WTC11 (cell line): ENCODE results near the gene IL36B. TPM values are rescaled to one million over a fixed set of nuclear protein-coding genes. Genes with fewer than 3 reads are reported as not detected.

Experiments used
- ATAC-seq: fragments of 200-7000 bp; cut with Tn5 transposase; 2 replicates; pipeline ENCODE4 v1.10.0; 2021; ENCODE audit warnings: mild to moderate bottlenecking, moderate library complexity
- CTCF ChIA-PET: fragments of 300-600 bp; sonication (Branson Sonifier 250); formaldehyde crosslinking; loops from one replicate; lab custom pipeline; 2021; ENCODE audit warnings: antibody characterized with exemption; lab: Charles Lee
- POLR2A ChIA-PET: fragments of 350-600 bp; sonication (Branson Sonifier 250); formaldehyde crosslinking; loops from one replicate; lab custom pipeline; 2021; ENCODE audit warnings: antibody characterized with exemption; lab: Charles Lee
- DNase-seq: peaks from one replicate; pipeline ENCODE4 v3.0.0; 2021; ENCODE audit warnings: low spot score
- H3K27ac Mint-ChIP-seq: 2 replicates; pipeline ENCODE4 v1.8.0; 2021; ENCODE audit warnings: mixed read lengths
- H3K27me3 Mint-ChIP-seq: 2 replicates; pipeline ENCODE4 v1.8.0; 2021; ENCODE audit warnings: low read depth, mild to moderate bottlenecking, moderate library complexity, mixed read lengths
- H3K36me3 Mint-ChIP-seq: 2 replicates; pipeline ENCODE4 v1.8.0; 2021; ENCODE audit warnings: mixed read lengths
- H3K4me1 Mint-ChIP-seq: 2 replicates; pipeline ENCODE4 v1.8.0; 2022; ENCODE audit warnings: mixed read lengths
- H3K4me3 Mint-ChIP-seq: 2 replicates; pipeline ENCODE4 v1.8.0; 2021; ENCODE audit warnings: mild to moderate bottlenecking, moderate library complexity, mixed read lengths
- H3K9me3 Mint-ChIP-seq: 2 replicates; pipeline ENCODE4 v1.8.0; 2021; ENCODE audit warnings: mixed read lengths
- EMX1 ChIP-seq: fragments of 250-450 bp; sonication (Bioruptor Pico); IDR thresholded peaks from 2 replicates; pipeline ENCODE4 v1.8.0; 2021; ENCODE audit warnings: mild to moderate bottlenecking
- ETV6 ChIP-seq: sonication (generic); formaldehyde crosslinking; IDR thresholded peaks from 2 replicates; pipeline ENCODE4 v1.8.1; 2022; ENCODE audit warnings: mild to moderate bottlenecking, missing genetic modification reagents
- FOXJ3 ChIP-seq: sonication (generic); formaldehyde crosslinking; IDR thresholded peaks from 2 replicates; pipeline ENCODE4 v1.9.0; 2021; ENCODE audit warnings: missing genetic modification reagents, mild to moderate bottlenecking, borderline replicate concordance
- KAT7 ChIP-seq: sonication (generic); formaldehyde crosslinking; IDR thresholded peaks from 2 replicates; pipeline ENCODE4 v1.8.1; 2023; ENCODE audit warnings: missing genetic modification reagents, mild to moderate bottlenecking, borderline replicate concordance
- MXD4 ChIP-seq: fragments of 250-450 bp; sonication (Bioruptor Pico); IDR thresholded peaks from 2 replicates; pipeline ENCODE4 v1.8.0; 2021; ENCODE audit warnings: mild to moderate bottlenecking, moderate library complexity, borderline replicate concordance
- NFE2L1 ChIP-seq: sonication (generic); formaldehyde crosslinking; IDR thresholded peaks from 2 replicates; pipeline ENCODE4 v1.8.1; 2023; ENCODE audit warnings: missing genetic modification reagents
- NFYB ChIP-seq: sonication (generic); formaldehyde crosslinking; conservative IDR thresholded peaks from 2 replicates; pipeline ENCODE4 v1.8.0; 2022; ENCODE audit warnings: low read depth, missing genetic modification reagents
- RELA ChIP-seq: sonication (generic); formaldehyde crosslinking; IDR thresholded peaks from 2 replicates; pipeline ENCODE4 v1.8.1; 2022; ENCODE audit warnings: missing genetic modification reagents, mild to moderate bottlenecking, borderline replicate concordance
- SMAD3 ChIP-seq: sonication (generic); formaldehyde crosslinking; IDR thresholded peaks from 2 replicates; pipeline ENCODE4 v1.8.0; 2022; ENCODE audit warnings: missing genetic modification reagents, mild to moderate bottlenecking, borderline replicate concordance
- SMAD4 ChIP-seq: sonication (generic); formaldehyde crosslinking; IDR thresholded peaks from 2 replicates; pipeline ENCODE4 v1.8.0; 2022; ENCODE audit warnings: mild to moderate bottlenecking, missing genetic modification reagents
- TCF7 ChIP-seq: sonication (generic); formaldehyde crosslinking; IDR thresholded peaks from 2 replicates; pipeline ENCODE4 v1.8.0; 2022; ENCODE audit warnings: mild to moderate bottlenecking, low read depth, missing genetic modification reagents, moderate library complexity
- ZNF317 ChIP-seq: sonication (generic); formaldehyde crosslinking; IDR thresholded peaks from 2 replicates; pipeline ENCODE4 v1.8.1; 2023; ENCODE audit warnings: low read depth, mild to moderate bottlenecking, moderate library complexity, missing genetic modification reagents, borderline replicate concordance
- ZNF423 ChIP-seq: fragments of 250-450 bp; sonication (Bioruptor Pico); IDR thresholded peaks from 2 replicates; pipeline ENCODE4 v2.1.2; 2022; ENCODE audit warnings: mild to moderate bottlenecking, moderate library complexity
- total RNA-seq: library from RNA; stranded (reverse); gene quantifications from 3 replicates; pipeline ENCODE4 v1.2.3, GENCODE V29; 2021
- TF ChIP-seq, protein P1 (sequence below): fragments of 250-450 bp; sonication (Bioruptor Pico); IDR thresholded peaks from 2 replicates; pipeline ENCODE4 v1.9.0; 2021; ENCODE audit warnings: mild to moderate bottlenecking
- TF ChIP-seq, protein P2 (sequence below): fragments of 250-450 bp; sonication (Bioruptor Pico); IDR thresholded peaks from 2 replicates; pipeline ENCODE4 v1.9.0; 2021; ENCODE audit warnings: mild to moderate bottlenecking
- TF ChIP-seq, protein P3 (sequence below): sonication (generic); formaldehyde crosslinking; IDR thresholded peaks from 2 replicates; pipeline ENCODE4 v1.8.1; 2023; ENCODE audit warnings: mild to moderate bottlenecking, missing genetic modification reagents, borderline replicate concordance
- TF ChIP-seq, protein P4 (sequence below): fragments of 250-450 bp; sonication (Bioruptor Pico); conservative IDR thresholded peaks from 2 replicates; pipeline ENCODE4 v1.9.0; 2021; ENCODE audit warnings: mild to moderate bottlenecking
- TF ChIP-seq, protein P5 (sequence below): sonication (generic); formaldehyde crosslinking; IDR thresholded peaks from 2 replicates; pipeline ENCODE4 v1.8.0; 2022; ENCODE audit warnings: mild to moderate bottlenecking, missing genetic modification reagents
- TF ChIP-seq, protein P6 (sequence below): fragments of 250-450 bp; sonication (Bioruptor Pico); IDR thresholded peaks from 2 replicates; pipeline ENCODE4 v1.9.0; 2021; ENCODE audit warnings: moderate library complexity, mild to moderate bottlenecking, inconsistent platforms, borderline replicate concordance

IL36B gene
- total RNA-seq, 1 experiment from 2014 or later, result not detected

DNA sequence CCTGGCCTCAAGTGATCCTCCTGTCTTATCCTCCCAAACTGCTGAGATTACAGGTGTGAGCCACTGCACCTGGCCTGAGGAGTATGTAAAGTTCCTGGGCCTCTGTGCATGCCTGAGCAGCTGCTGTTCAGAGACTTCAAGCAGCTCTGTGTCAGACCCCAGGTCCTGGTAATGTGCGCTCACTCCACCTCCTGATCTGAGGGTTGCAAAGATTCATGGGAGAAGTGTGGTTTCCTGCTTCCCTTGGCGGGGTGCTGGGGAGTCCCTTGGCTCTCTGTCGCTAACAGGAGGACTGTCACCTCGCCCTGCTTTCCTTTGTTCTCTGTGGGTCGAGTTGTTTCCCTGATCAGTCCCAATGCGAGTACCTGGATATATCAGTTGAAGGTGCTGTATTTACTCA is 56.0 kb downstream of the IL36B start:
- Mint-ChIP-seq H3K4me3 (no peak overlapping the region), H3K9me3 (peaks cover 57% of the 10 kb centered on the region), H3K36me3 (peaks cover 18% of the 10 kb centered on the region), H3K4me1 (no peaks in the 10 kb centered on the region), H3K27ac (no peak overlapping the region), H3K27me3 (peaks cover 42% of the 10 kb centered on the region)
- TF ChIP-seq RELA (no peak), ZNF317 (no peak), SMAD3 (CRISPR knock-in tag) (no peak), TCF7 (no peak), FOXJ3 (CRISPR knock-in tag) (no peak), SMAD4 (no peak), ZNF423 (CRISPR knock-in tag) (no peak), NFE2L1 (CRISPR knock-in tag) (no peak)
- TF ChIP-seq, protein P1, sequence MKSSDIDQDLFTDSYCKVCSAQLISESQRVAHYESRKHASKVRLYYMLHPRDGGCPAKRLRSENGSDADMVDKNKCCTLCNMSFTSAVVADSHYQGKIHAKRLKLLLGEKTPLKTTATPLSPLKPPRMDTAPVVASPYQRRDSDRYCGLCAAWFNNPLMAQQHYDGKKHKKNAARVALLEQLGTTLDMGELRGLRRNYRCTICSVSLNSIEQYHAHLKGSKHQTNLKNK, result no peak
- TF ChIP-seq, protein P2, sequence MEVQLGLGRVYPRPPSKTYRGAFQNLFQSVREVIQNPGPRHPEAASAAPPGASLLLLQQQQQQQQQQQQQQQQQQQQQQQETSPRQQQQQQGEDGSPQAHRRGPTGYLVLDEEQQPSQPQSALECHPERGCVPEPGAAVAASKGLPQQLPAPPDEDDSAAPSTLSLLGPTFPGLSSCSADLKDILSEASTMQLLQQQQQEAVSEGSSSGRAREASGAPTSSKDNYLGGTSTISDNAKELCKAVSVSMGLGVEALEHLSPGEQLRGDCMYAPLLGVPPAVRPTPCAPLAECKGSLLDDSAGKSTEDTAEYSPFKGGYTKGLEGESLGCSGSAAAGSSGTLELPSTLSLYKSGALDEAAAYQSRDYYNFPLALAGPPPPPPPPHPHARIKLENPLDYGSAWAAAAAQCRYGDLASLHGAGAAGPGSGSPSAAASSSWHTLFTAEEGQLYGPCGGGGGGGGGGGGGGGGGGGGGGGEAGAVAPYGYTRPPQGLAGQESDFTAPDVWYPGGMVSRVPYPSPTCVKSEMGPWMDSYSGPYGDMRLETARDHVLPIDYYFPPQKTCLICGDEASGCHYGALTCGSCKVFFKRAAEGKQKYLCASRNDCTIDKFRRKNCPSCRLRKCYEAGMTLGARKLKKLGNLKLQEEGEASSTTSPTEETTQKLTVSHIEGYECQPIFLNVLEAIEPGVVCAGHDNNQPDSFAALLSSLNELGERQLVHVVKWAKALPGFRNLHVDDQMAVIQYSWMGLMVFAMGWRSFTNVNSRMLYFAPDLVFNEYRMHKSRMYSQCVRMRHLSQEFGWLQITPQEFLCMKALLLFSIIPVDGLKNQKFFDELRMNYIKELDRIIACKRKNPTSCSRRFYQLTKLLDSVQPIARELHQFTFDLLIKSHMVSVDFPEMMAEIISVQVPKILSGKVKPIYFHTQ, result no peak
- TF ChIP-seq, protein P3, sequence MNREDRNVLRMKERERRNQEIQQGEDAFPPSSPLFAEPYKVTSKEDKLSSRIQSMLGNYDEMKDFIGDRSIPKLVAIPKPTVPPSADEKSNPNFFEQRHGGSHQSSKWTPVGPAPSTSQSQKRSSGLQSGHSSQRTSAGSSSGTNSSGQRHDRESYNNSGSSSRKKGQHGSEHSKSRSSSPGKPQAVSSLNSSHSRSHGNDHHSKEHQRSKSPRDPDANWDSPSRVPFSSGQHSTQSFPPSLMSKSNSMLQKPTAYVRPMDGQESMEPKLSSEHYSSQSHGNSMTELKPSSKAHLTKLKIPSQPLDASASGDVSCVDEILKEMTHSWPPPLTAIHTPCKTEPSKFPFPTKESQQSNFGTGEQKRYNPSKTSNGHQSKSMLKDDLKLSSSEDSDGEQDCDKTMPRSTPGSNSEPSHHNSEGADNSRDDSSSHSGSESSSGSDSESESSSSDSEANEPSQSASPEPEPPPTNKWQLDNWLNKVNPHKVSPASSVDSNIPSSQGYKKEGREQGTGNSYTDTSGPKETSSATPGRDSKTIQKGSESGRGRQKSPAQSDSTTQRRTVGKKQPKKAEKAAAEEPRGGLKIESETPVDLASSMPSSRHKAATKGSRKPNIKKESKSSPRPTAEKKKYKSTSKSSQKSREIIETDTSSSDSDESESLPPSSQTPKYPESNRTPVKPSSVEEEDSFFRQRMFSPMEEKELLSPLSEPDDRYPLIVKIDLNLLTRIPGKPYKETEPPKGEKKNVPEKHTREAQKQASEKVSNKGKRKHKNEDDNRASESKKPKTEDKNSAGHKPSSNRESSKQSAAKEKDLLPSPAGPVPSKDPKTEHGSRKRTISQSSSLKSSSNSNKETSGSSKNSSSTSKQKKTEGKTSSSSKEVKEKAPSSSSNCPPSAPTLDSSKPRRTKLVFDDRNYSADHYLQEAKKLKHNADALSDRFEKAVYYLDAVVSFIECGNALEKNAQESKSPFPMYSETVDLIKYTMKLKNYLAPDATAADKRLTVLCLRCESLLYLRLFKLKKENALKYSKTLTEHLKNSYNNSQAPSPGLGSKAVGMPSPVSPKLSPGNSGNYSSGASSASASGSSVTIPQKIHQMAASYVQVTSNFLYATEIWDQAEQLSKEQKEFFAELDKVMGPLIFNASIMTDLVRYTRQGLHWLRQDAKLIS, result no peak
- POLR2A ChIA-PET, result no interaction called here
- CTCF ChIA-PET, result no interaction called here
- DNase-seq, result no peak
- ATAC-seq, result no peak; the same call in 1 of the 2 replicates

DNA sequence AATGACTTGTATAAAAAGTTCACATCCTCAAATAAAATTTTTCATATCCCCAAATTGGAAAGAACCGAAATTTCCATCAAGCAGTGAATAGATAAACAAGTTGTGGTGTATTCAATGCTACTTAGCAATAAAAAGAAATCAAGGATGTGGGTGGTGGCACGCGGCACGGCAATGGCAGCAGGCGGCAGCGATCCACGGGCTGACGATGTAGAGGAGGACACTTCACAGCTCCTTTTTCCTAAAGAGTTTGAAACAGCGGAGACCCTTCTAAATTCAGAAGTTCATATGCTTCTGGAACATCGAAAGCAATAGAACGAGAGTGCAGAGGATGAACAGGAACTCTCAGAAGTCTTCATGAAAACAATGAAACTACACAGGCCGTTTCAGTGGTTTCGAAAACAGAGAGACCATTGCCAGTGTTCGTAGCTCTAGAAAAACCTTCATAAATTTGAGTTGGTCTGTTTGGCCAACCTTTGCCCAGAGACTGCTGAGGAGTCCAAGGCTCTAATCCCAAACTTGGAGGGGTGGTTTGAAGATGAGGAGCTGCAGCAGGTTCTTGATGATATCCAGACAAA is 57.2 kb downstream of the IL36B start:
- H3K27ac Mint-ChIP-seq, result no peak overlapping the region
- H3K27me3 Mint-ChIP-seq, result peaks cover 33% of the 10 kb centered on the region
- no peak for DNase-seq
- CTCF ChIA-PET, result no interaction called here
- no peaks in the 10 kb centered on the region for H3K4me1 Mint-ChIP-seq
- peaks cover 9% of the 10 kb centered on the region; the same call in 1 of the 2 replicates for H3K36me3 Mint-ChIP-seq
- peaks cover 57% of the 10 kb centered on the region for H3K9me3 Mint-ChIP-seq
- H3K4me3 Mint-ChIP-seq, result no peak overlapping the region
- POLR2A ChIA-PET, result no interaction called here
- no peak for ATAC-seq
- TF ChIP-seq, protein P4, sequence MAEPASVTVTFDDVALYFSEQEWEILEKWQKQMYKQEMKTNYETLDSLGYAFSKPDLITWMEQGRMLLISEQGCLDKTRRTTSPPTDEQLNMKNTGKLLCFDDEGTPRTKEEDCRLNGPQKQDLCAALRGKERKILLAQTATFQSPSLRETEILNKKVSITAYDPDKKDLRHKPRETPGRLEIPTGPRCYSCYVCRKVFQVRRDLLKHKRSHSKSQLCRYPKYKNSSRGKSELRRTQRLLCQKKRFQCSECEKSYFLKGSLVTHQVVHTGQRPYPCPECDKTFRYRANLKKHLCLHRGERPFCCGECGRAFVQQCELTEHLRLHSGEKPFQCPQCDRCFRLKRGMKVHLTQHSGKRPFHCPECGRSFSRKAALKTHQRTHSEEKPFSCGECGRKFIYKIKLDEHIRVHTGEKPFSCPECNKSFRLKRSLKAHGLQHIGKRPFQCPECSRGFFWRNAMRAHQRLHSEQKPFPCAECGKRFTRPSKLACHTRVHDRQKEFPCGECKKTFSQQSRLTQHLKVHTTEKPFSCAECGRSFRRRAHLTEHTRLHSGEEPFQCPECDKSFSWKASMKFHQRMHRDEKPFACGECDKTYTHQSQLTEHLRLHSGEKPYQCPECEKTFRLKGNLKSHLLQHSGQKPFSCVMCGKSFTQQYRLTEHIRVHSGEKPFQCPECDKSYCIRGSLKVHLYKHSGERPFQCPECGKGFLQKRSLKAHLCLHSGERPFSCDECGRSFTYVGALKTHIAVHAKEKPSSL (CRISPR knock-in tag), result no peak
- no peak for TF ChIP-seq ETV6
- no peak for TF ChIP-seq FOXJ3 (CRISPR knock-in tag)

DNA sequence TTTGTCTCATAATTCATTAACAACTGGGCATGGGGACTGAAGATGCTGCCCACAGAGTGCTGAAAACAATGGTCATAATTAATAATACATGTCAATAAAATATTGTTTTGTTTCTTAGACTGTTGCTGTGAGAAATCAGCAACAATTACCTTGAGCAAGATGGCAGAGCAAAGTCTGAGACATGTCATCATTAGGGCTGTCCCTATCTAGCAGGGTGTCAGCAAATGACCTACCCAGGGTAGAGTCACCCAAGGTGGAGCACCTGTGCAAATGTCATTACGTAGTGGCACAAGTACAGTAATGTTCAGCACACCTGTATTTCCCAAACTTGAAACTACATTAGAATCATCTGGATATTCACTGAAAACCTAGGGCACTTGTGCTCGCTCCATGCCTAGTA is 58.0 kb downstream of the IL36B start:
- CTCF ChIA-PET, result no interaction called here
- no peak for TF ChIP-seq NFYB (CRISPR knock-in tag)
- no peak for TF ChIP-seq KAT7 (CRISPR knock-in tag)
- TF ChIP-seq, protein P5, sequence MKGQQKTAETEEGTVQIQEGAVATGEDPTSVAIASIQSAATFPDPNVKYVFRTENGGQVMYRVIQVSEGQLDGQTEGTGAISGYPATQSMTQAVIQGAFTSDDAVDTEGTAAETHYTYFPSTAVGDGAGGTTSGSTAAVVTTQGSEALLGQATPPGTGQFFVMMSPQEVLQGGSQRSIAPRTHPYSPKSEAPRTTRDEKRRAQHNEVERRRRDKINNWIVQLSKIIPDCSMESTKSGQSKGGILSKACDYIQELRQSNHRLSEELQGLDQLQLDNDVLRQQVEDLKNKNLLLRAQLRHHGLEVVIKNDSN (CRISPR knock-in tag), result no peak
- no peak for TF ChIP-seq MXD4
- TF ChIP-seq EMX1 (CRISPR knock-in tag), result no peak
- TF ChIP-seq, protein P6, sequence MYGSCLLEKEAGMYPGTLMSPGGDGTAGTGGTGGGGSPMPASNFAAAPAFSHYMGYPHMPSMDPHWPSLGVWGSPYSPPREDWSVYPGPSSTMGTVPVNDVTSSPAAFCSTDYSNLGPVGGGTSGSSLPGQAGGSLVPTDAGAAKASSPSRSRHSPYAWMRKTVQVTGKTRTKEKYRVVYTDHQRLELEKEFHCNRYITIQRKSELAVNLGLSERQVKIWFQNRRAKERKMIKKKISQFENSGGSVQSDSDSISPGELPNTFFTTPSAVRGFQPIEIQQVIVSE (CRISPR knock-in tag), result no peak
- TF ChIP-seq, protein P4 (CRISPR knock-in tag), result no peak

More for the DNA sequence above, 58.0 kb downstream of the IL36B start:
- H3K9me3 Mint-ChIP-seq, result peaks cover 57% of the 10 kb centered on the region
- H3K4me3 Mint-ChIP-seq, result no peak overlapping the region
- peaks cover 35% of the 10 kb centered on the region for H3K27me3 Mint-ChIP-seq
- H3K4me1 Mint-ChIP-seq, result no peaks in the 10 kb centered on the region
- H3K36me3 Mint-ChIP-seq, result peaks cover 5% of the 10 kb centered on the region; the same call in 1 of the 2 replicates
- DNase-seq, result no peak
- no peak for ATAC-seq
- no peak overlapping the region for H3K27ac Mint-ChIP-seq
- POLR2A ChIA-PET, result no interaction called here
